ENCODE results near the gene FTCD. TPM values are rescaled to one million over a fixed set of nuclear protein-coding genes. Genes with fewer than 3 reads are reported as not detected.

FTCD gene
- total RNA-seq, 1 experiment from 2014 or later, result 0.40 TPM

GRCh38 chr21:46097336-46098293, 57.8 kb downstream of the FTCD start, which contains the start of gene COL6A2:
TSS of gene COL6A2 (plus strand) at chr21:46098112.
- no TSS peak for BruUV-seq (replicated peaks)
- POLR2A ChIA-PET (ENCODE audit: unreplicated experiment), result interaction anchor here (0.6 kb wide), 2 partner anchors 16 to 37 kb away, joined by 4 to 10 read pairs; no protein-coding TSS in a partner anchor
- DNase-seq (peak; percentile 75), ATAC-seq (peak; percentile 85)
- H2AFZ ChIP-seq (ENCODE audit: low read length), result peak within 1 kb of the TSS; percentile 43
- intact Hi-C loops (cut with micrococcal nuclease), result loop anchor here (5.0 kb wide), 1 partner anchor 35 kb away; no protein-coding TSS in a partner anchor
- H3K27me3 ChIP-seq (ENCODE audit: low read length), result no peaks in the 10 kb centered on the region
- peak within 1 kb of the TSS; percentile 95 for H3K9ac ChIP-seq (ENCODE audit: low read length)
- TF ChIP-seq EZH2 (IDR thresholded peaks at IDR 0.05; ENCODE audit: low read length, unreplicated experiment) (no peak), CTCF (conservative IDR thresholded peaks at IDR 0.05; ENCODE audit: low read depth, low read length) (no peak; the same call in 1 of the 2 replicates)
- peak within 1 kb of the TSS; percentile 83 for H3K4me2 ChIP-seq (ENCODE audit: low read length)
- peaks cover 6% of the 10 kb centered on the region; the same call in 1 of the 2 replicates for H3K9me3 ChIP-seq (ENCODE audit: low read length)
- H3K79me2 ChIP-seq (ENCODE audit: low read length), result peaks cover 41% of the 10 kb centered on the region
- no peaks in the 10 kb centered on the region for H3F3A ChIP-seq (ENCODE audit: low read length, unreplicated experiment)
- H4K20me1 ChIP-seq (ENCODE audit: low read length), result peaks cover 16% of the 10 kb centered on the region
- H3K36me3 ChIP-seq (ENCODE audit: low read depth, low read length), result peaks cover 22% of the 10 kb centered on the region
- CTCF ChIA-PET, result interaction anchor here (0.6 kb wide), 1 partner anchor 124 kb away, joined by 3 read pairs; no protein-coding TSS in a partner anchor
- H3K4me3 ChIP-seq (ENCODE audit: low read length), result peak within 1 kb of the TSS; percentile 86
- H3K4me1 ChIP-seq (ENCODE audit: insufficient read depth, low read length), result peaks cover 20% of the 10 kb centered on the region
- H3K9me2 ChIP-seq (replicated peaks; ENCODE audit: low read length), result no peaks in the 10 kb centered on the region
- H3K27ac ChIP-seq (ENCODE audit: low read length), result peak within 1 kb of the TSS; percentile 70

GRCh38 chr21:46096596-46097335, 58.6 kb downstream of the FTCD start:
- BruUV-seq (replicated peaks), result TSS peak; percentile 47
- no peak for DNase-seq
- intact Hi-C loops (cut with micrococcal nuclease), result loop anchor here (5.0 kb wide), 1 partner anchor 34 kb away; no protein-coding TSS in a partner anchor
- Histone ChIP-seq H3K4me2 (ENCODE audit: low read length) (peak overlapping the region; percentile 81), H3K79me2 (ENCODE audit: low read length) (peaks cover 32% of the 10 kb centered on the region), H3K4me3 (ENCODE audit: low read length) (peak overlapping the region; percentile 86), H3K9ac (ENCODE audit: low read length) (peak overlapping the region; percentile 95), H4K20me1 (ENCODE audit: low read length) (peaks cover 12% of the 10 kb centered on the region), H3K27me3 (ENCODE audit: low read length) (no peaks in the 10 kb centered on the region), H3K9me3 (ENCODE audit: low read length) (no peaks in the 10 kb centered on the region), H3K27ac (ENCODE audit: low read length) (peak overlapping the region; percentile 37), H3K9me2 (replicated peaks; ENCODE audit: low read length) (no peaks in the 10 kb centered on the region), H3K36me3 (ENCODE audit: low read depth, low read length) (peaks cover 14% of the 10 kb centered on the region), H3K4me1 (ENCODE audit: insufficient read depth, low read length) (peaks cover 20% of the 10 kb centered on the region), H2AFZ (ENCODE audit: low read length) (no peak overlapping the region), H3F3A (ENCODE audit: low read length, unreplicated experiment) (no peaks in the 10 kb centered on the region)
- ATAC-seq, result no peak
- ChIA-PET CTCF (interaction anchor here (0.6 kb wide), 1 partner anchor 123 kb away, joined by 3 read pairs; no protein-coding TSS in a partner anchor), POLR2A (ENCODE audit: unreplicated experiment) (interaction anchor here (0.6 kb wide), 2 partner anchors 16 to 36 kb away, joined by 4 to 10 read pairs; no protein-coding TSS in a partner anchor)
- TF ChIP-seq EZH2 (IDR thresholded peaks at IDR 0.05; ENCODE audit: low read length, unreplicated experiment) (no peak), EZH2phosphoT487 (IDR thresholded peaks at IDR 0.05; ENCODE audit: borderline replicate concordance, low read length) (no peak), CTCF (conservative IDR thresholded peaks at IDR 0.05; ENCODE audit: low read depth, low read length) (no peak)
